Measurements from ENCODE around the gene TRIM71.

The TRIM71 gene

GRCh38 chr3:32869513-32870047, 51.8 kb downstream of the TRIM71 start:
- no peak for DNase-seq

DNA sequence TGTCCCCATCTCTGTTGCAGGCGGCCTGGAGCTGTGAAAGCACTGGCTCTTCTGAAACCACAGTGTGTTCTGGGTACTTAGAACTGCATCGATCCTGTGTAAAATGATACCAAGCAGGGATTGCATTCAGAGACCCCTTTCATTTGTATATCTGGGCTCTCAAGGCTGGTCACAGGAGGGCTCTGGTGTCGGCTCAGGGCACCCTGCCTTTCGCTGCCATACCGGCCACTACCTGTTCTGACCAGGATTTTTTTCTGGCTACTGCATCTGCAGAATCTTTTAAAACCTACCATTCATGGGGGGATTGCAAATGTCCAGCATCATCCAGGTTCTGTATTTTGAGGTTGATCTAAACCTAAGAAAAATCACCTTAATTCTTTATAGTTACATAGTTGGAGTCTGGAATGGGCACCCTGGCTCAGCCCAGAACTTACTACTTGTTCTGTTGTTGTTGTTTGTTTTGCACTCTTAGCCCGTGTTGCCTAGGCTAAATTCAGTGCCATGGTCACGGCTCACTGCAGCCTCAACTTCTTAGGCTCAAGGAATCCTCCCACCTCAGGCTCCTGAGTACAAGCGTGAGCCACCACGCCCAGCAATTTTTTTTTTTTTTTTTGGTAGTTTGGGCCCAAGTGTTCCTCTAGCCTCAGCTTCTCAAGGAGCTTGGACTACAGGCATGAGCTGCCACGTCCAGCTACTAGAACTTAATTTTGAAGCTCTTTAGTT, 52.7 kb downstream of the TRIM71 start:
- peak; percentile 34 for DNase-seq

DNA sequence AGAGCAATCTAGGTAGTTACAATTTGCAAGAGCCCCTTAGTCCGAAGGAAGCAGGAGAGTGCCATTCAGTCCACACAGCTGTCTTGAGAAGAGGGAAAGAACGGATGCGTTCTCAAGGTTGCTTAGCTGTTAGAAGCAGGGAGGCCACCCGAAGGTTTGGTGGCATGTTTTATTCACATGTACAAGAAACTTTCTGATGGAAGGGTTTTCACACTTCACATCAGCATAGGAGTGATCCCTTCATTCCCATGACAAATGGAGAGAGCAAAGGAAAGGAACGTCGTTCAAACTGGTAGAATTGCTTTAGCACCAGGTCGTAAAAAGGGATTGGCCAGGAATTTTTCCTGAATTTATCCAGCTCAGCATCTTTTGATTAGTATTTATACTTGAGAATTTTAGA, 53.5 kb downstream of the TRIM71 start:
- DNase-seq, result peak; percentile 4

GRCh38 chr3:32872487-32873382, 54.9 kb downstream of the TRIM71 start:
- peak; percentile 84 for DNase-seq

DNA sequence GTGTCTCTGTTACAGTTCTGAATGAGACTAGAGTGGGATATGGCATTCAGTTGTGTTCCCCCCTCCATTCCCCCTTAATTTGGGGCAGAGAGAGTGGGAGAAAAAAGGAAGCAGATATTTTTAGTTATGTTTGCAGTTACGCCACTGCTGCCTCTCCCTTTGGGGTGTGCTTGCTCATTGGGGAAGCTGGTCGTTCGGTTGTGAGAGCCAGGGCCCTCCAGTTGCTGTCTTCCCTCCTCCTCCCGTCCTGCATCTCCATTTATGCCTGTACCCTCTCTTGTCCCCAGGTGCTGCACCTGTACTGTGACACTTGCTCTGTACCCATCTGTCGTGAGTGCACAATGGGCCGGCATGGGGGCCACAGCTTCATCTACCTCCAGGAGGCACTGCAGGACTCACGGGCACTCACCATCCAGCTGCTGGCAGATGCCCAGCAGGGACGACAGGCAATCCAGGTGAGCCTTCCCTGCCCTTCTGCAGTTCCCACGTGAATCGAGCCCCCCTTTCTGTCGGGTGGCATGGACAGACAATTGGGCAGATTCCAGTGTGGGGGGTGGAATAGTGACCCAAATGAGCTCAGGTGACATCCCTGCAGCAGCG, 55.8 kb downstream of the TRIM71 start:
- no peak for DNase-seq

GRCh38 chr3:32876920-32877319, 59.1 kb downstream of the TRIM71 start:
- no peak for DNase-seq

DNA sequence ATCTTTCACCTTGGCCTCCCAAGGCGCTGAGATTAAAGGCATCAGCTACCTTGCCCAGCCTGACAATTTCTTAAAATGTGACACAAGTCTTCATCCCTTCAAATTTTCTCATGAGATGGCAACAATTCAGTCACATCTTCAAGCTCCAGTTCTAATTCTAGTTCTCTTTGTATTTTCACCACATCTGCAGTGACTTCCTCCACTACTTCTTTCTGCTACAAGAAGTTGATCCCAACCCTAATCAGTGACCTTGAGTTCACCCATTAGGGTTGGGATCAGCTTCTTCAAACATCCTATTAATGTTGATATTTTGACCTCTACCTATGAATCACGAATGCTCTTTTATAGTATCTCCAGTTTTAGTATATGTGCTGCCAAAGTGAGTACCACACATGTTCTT, 59.8 kb downstream of the TRIM71 start:
- DNase-seq, result no peak

GRCh38 chr3:32880225-32880624, 62.4 kb downstream of the TRIM71 start:
- DNase-seq, result no peak

DNA sequence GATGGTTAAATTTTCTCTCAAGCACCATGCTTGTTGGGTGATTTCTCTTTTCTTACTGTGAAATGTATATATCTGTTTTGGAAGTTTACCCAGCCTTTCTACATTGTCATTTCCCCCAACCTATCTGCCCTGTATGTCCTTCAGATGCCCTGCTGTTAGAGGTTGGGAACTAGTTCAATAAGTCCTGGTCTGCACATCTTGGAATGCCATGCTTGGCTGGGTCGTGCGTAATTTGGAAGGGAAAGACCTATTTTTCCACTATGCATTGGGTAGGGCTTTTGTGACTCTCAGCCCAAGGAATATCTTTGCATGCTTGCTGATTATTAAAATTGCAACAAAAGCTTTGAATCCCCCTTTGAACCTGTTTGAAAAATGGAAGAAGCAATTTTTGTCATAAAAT, 63.8 kb downstream of the TRIM71 start:
- no peak for DNase-seq

DNA sequence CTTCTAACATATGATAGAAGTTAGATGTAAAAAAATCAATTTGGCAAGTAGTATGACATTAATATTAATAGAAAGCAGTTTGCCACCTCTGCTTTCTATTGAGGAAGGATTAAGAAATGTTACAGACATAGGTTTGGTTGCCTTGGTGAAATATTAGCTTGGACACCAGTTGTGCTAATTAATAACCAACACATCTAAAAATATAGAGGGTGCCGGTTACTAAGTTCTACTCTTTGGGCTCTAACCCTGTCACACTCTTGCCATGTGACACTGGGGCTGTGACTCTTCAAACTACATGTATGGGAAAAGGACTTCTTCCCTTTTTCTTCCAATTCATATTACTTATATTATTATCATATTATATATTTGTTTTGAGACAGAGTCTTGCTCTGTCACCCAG, 64.4 kb downstream of the TRIM71 start:
- DNase-seq, result no peak

- no peak for DNase-seq
Measured at GRCh38 chr3:32882603-32883025, 64.8 kb downstream of the TRIM71 start.

GRCh38 chr3:32883817-32884216, 66.0 kb downstream of the TRIM71 start:
- DNase-seq, result no peak

- no peak for DNase-seq
Measured at GRCh38 chr3:32884591-32884990, 66.8 kb downstream of the TRIM71 start.

- DNase-seq, result no peak
Measured at GRCh38 chr3:32885283-32885901, 67.6 kb downstream of the TRIM71 start.

DNA sequence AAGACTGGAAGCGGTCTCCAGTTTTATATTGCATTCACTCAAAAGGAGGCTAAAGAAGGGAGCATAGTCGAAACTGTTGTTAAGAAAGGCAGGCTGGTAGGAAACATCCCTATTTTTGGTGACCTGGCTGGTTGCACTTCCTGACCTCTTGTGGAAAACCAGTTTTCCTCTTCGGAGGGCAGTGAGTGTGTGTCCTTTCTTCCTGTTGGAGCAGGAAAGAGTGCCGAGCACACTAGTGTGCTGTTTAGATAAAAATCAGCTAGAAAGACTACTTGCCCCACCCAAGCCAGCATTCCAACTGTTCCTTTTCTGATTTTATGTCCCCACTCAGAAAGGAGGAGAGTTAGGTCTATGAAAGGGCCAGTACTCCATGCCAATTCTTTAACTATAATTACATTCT, 68.5 kb downstream of the TRIM71 start:
- no peak for DNase-seq

- DNase-seq, result no peak
Measured at GRCh38 chr3:32886911-32887310, 69.1 kb downstream of the TRIM71 start.

- DNase-seq, result no peak
Measured at GRCh38 chr3:32888739-32889138, 70.9 kb downstream of the TRIM71 start.

DNA sequence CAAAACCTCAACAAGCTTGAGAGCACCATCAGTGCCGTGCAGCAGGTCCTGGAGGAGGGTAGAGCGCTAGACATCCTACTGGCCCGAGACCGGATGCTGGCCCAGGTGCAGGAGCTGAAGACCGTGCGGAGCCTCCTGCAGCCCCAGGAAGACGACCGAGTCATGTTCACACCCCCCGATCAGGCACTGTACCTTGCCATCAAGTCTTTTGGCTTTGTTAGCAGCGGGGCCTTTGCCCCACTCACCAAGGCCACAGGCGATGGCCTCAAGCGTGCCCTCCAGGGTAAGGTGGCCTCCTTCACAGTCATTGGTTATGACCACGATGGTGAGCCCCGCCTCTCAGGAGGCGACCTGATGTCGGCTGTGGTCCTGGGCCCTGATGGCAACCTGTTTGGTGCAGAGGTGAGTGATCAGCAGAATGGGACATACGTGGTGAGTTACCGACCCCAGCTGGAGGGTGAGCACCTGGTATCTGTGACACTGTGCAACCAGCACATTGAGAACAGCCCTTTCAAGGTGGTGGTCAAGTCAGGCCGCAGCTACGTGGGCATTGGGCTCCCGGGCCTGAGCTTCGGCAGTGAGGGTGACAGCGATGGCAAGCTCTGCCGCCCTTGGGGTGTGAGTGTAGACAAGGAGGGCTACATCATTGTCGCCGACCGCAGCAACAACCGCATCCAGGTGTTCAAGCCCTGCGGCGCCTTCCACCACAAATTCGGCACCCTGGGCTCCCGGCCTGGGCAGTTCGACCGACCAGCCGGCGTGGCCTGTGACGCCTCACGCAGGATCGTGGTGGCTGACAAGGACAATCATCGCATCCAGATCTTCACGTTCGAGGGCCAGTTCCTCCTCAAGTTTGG, 72.9 kb downstream of the TRIM71 start:
- DNase-seq, result no peak

DNA sequence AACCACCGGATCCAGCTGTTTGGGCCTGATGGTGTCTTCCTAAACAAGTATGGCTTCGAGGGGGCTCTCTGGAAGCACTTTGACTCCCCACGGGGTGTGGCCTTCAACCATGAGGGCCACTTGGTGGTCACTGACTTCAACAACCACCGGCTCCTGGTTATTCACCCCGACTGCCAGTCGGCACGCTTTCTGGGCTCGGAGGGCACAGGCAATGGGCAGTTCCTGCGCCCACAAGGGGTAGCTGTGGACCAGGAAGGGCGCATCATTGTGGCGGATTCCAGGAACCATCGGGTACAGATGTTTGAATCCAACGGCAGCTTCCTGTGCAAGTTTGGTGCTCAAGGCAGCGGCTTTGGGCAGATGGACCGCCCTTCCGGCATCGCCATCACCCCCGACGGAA, 73.6 kb downstream of the TRIM71 start:
- no peak for DNase-seq

DNA sequence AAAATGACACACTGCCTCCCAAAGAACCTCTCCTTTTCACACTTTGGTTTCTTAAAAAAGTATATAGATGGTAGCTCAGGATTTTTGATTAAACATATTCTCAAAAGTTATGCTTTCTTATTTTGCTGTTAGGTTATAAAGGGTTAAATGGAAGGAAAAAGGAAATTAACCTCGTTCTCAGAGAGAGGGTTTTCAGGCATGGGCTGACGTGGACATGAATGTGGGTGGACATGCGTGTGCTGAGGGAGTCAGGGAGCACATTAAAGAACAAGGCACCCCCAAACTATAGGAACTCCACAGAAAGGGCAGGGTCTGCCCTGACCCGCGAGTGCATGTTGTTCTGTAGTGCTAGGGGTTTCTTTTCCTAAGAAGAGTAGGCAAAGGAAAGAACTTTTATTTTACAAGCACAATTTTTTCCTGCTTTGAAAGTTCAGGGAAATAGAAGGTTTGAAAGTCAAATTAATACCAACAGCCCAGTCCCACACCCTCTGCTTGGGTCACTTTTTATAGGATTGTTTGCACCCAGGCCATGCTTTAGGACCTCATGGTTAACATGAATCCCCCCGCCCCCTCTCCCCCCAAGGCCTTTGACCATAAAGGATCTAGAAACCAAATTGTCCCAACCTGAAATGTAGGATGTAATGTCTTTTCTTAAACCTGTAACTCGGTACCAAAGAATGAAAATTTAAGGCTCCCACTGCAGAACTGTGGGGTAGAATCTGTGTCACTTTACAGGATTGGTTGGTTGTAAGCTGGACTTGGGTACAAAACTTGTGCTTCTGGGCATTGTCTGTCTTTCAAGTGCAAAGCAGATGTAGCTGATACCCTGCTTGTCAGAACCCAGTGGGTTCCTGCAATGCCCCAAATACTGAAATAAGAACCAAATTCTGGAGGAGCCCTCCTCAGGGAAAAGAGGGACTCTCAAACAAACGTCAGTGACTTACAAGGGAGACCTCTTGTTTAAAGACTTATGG, 75.1 kb downstream of the TRIM71 start:
- DNase-seq, result no peak

DNA sequence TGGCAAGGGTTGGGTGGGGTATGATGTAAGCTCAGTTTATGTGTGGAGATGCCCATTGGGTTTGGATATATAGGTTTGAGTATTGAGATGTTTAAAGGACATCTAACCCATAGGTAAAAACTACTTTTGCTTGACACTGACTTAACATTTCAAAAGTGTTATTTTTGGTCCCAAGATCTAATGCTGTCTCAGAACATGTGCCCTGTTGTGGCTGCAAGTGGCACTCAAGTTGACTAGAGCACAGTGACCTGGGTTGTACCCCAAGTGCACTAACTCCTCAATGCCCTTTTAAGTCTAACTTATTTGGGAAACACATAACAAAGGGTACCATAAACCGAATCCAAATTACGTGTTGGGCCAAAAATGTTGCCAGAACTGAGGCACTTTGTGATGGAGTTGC, 77.2 kb downstream of the TRIM71 start:
- DNase-seq, result no peak

All from DMS79 treated with DMSO at 0.1 percent for 48 hours (cell line).